GM21390 (cell line): ENCODE results near the gene TAF4.
"Not testable (repeated sequence)": the region's sequence is repeated elsewhere in the genome, so short reads cannot be mapped to it uniquely, and the experiment has no call there.

Experiments used
- ATAC-seq: cut with Tn5 transposase; IDR thresholded peaks from one replicate; pipeline ENCODE4 v1.9.1; 2021; ENCODE audit not compliant: unreplicated experiment

Gene TAF4

GRCh38 chr20:62056975-62057374 lies 8.7 kb downstream of the TAF4 start:
- ATAC-seq: no peak

GRCh38 chr20:62056377-62056776 lies 9.3 kb downstream of the TAF4 start:
- ATAC-seq: no peak

GRCh38 chr20:62055862-62056115 lies 9.9 kb downstream of the TAF4 start:
- ATAC-seq: not testable (repeated sequence)

DNA sequence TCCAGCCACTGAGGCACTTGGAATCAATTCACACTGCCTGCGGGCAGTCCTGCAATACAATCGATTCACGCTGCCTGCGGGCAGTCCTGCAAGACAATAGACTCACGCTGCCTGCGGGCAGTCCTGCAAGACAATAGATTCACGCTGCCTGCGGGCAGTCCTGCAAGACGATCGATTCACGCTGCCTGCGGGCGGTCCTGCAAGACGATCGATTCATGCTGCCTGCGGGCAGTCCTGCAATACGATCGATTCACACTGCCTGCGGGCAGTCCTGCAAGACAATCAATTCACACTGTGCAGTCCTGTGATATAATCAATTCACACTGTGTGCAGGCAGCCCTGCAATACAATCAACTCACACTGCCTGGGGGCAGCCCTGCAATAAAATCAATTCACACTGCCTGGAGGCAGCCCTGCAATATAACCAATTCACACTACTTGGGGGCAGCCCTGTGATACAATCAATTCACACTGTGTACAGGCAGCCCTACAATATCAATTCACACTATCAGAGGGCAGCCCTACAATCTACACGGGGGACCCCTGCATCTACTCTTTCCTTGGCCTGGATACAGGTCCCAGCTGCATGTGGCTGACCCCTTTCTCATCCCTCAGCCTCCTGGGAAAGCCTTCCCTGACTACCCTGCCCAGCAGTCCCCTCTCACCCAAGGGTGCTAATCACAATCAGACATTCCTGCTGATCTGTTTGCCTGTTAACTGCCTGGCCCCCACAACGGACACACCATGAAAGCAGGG lies 10.4 kb downstream of the TAF4 start:
- no peak for ATAC-seq

- no peak for ATAC-seq
Measured at GRCh38 chr20:62054451-62054953, 11.2 kb downstream of the TAF4 start.

GRCh38 chr20:62053465-62054196 lies 12.1 kb downstream of the TAF4 start:
- no peak for ATAC-seq

- ATAC-seq: no peak
Measured at GRCh38 chr20:62052842-62053464, 12.7 kb downstream of the TAF4 start.

DNA sequence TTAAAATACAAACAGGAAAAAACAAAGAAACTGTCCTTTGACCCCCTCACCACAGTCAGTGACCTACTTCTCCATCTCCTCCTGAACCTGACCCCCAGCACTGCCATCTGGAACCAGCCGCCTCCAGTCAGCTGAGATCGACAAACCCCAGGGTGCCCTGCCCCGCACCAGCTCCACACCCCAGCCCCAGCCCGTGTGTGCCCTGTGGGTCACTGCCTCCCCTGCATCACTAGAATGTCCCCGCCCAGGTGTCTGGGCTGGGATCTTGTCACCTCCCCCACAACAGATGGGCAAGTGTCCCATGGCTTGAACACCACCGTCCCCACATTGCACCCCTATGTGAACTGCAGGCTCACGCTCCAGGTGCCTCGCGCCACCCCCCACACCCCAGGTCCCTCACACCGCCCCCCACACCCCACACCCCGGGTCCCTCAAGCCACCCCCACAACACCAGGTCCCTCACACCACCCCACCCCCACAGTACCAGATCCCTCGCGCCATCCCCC lies 13.3 kb downstream of the TAF4 start:
- ATAC-seq: no peak

- ATAC-seq: no peak
Measured at GRCh38 chr20:62051546-62052255, 14.0 kb downstream of the TAF4 start.

DNA sequence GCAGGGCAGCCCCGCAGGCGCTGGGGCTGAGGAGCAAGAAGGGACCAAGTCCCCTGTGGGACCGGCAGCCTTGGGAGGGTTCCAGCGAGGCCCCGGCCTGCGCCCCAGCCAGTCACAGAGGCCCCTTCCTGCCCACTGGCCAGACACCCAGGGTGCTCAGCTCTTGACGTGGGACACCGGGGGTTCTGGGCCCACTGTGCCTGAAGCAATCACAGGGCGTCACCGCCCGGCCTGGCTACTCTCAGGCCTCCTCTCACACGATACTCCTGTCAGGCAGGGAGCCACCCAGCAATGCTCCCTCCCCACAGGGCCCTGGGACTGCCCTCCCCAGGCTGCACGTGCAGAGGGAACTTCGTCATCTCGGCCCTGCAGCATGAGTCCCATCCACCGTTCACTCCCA lies 14.5 kb downstream of the TAF4 start:
- ATAC-seq: no peak

- ATAC-seq: no peak
Measured at GRCh38 chr20:62050166-62051120, 15.2 kb downstream of the TAF4 start.

GRCh38 chr20:62049342-62050165 lies 16.1 kb downstream of the TAF4 start:
- ATAC-seq: no peak

DNA sequence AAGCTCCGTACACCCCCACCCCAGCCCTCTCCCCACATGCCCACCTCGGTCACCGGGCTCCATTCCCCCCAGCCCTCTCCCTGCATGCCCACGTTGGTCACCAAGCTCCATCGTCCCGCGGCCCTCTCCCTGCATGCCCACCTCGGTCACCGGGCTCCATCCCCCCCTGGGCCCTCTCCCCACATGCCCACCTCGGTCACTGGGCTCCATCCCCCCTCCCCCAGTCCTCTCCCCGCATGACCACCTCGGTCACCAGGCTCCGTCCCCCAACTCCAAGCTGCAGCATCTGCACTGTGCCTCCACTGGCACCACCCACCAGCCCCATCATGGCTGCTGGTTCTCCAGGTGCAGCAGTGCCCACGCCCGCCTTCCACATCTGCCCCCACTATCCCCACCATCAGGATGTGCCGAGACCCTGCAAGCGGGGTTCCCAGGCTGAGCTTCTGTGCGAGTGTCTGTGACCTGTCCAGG lies 16.8 kb downstream of the TAF4 start:
- no peak for ATAC-seq

DNA sequence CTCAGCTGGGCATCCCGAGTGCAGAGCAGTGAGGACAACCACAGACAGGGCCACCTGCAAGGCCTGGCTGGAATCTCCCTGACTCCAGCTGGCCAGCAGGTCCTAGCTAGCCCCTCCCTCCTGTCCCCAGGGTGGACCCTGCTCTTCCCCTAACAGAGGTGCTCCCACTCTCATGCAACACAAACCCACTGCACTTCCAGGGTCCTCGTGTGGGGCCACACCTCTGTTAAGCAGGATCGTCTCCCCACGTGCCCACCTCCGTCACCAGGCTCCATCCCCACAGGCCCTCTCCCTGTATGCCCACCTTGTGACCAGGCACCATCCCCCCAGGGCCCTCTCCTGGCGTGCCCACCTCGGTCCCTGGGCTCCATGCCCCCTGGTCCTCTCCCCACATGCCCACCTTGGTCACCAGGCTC lies 17.3 kb downstream of the TAF4 start:
- no peak for ATAC-seq

DNA sequence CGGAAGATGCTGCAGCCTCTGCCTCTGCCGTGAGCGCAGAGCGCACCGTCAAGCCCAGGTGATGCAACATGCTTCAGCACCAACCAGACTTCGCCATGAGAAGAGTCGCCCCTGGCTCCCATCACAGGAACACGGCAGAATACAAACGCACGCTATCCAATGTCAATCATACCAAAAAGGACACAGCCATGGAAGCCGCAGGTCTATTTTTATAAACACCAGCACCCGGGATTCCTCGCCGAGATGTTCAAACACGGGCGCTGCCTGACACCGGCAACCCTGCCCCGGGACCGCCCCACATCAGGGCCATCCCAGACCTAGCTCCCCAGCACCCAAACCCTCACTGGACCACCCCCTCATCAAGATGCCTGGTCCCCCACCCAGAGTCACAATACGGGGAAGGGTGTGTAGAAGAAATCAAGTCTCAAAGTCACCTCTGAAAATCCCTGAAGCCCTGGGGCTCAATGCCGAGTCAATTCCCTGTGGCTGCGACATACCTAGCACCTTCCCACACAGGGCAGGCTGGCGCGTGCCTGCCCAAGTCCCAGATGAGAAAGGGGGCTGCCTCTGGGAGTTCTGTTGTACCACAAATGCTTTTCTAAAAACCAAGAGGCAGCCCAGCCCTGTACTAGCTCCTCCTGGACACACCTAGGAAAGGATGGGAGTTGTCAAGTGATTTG lies 17.9 kb downstream of the TAF4 start:
- no peak for ATAC-seq

- ATAC-seq: no peak
Measured at GRCh38 chr20:62046431-62046830, 19.2 kb downstream of the TAF4 start.

GRCh38 chr20:62045529-62046285 lies 20.0 kb downstream of the TAF4 start:
- ATAC-seq: no peak

DNA sequence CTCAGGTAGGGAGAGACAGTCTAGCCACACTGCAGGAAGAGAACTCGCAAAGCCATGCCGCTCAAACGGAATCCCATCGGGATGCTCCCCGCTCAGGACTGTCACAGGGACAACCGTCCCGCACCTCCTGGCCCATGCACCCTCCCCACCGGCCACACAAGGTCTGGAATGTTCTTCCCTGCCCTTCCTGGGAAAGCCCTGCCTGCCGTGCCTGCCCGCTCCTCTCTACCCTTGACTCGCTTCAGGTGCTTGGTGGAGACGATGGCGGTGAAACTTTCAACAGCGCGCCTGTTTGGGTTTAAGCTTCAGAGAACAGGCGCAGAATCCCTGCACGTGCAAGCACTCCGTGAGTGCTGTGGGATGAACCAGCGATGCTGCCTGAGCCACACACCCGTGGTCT lies 20.6 kb downstream of the TAF4 start:
- no peak for ATAC-seq
